Fibroblast of villous mesenchyme (primary cell): ENCODE data around the gene MPI. TPM values are rescaled to one million over a fixed set of nuclear protein-coding genes. Genes with fewer than 3 reads are reported as not detected.
"Not testable (repeated sequence)": the region's sequence is repeated elsewhere in the genome, so short reads cannot be mapped to it uniquely, and the experiment has no call there.

Source experiments
- DNase-seq: peaks from one replicate; pipeline ENCODE4 v3.0.0-alpha.2; 2010; ENCODE audit warnings: low read depth
- H3K4me3 ChIP-seq: 2 replicates; pipeline ENCODE4 v1.5.1; 2011; ENCODE audit warnings: low read depth, mild to moderate bottlenecking, low read length
- total RNA-seq: library from RNA; depleted of rRNA; stranded (reverse); fragments of >200 nt; gene quantifications from 2 replicates; pipeline ENCODE4 v1.2.3, GENCODE V29; 2012
- TF ChIP-seq, protein P1 (sequence below): IDR thresholded peaks from 2 replicates; pipeline ENCODE4 v1.5.1; 2012; ENCODE audit warnings: low read depth, mild to moderate bottlenecking, low read length; ENCODE audit not compliant: insufficient read depth

Gene MPI
- total RNA-seq, 1 donor: 41.5 TPM

DNA sequence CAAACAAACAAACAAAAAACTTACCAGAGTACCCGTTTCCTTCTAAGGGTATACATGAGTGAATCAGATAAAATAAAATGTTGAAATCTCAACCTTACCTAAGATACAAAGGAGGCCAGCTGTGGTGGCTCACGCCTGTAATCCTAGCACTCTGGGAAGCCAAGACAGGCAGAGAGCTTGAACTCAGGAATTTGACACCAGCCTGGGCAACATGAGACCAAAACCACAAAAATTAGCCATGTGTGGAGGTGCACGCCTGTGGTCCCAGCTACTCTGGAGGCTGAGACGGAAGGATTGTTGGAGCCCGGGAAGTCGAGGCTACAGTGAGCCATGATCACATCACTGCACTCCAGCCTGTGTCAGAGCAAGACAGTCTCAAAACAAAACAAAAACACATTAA is 27.8 kb downstream of the MPI start:
- H3K4me3 ChIP-seq: no peak overlapping the region
- TF ChIP-seq, protein P1, sequence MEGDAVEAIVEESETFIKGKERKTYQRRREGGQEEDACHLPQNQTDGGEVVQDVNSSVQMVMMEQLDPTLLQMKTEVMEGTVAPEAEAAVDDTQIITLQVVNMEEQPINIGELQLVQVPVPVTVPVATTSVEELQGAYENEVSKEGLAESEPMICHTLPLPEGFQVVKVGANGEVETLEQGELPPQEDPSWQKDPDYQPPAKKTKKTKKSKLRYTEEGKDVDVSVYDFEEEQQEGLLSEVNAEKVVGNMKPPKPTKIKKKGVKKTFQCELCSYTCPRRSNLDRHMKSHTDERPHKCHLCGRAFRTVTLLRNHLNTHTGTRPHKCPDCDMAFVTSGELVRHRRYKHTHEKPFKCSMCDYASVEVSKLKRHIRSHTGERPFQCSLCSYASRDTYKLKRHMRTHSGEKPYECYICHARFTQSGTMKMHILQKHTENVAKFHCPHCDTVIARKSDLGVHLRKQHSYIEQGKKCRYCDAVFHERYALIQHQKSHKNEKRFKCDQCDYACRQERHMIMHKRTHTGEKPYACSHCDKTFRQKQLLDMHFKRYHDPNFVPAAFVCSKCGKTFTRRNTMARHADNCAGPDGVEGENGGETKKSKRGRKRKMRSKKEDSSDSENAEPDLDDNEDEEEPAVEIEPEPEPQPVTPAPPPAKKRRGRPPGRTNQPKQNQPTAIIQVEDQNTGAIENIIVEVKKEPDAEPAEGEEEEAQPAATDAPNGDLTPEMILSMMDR: no peak
- no peak for DNase-seq

DNA sequence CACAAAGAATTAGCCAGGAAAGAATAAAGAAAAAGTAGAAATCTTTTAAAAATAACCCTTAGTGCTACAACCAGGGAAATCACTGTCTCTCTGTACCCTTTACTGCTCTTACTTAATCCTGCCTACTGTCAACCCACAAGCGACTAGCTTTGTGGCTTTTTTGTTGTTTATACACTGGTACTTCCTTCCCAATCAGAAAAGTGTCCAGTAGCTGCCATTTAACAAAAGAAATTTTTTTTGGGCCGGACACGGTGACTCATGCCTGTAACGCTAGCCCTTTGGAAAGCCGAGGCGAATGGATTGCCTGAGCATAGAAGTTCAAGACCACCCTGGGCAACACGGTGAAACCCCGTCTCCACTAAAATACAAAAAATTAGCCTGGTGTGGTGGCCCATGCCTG is 30.6 kb downstream of the MPI start:
- TF ChIP-seq, protein P1: no peak
- no peak overlapping the region for H3K4me3 ChIP-seq
- DNase-seq: no peak

DNA sequence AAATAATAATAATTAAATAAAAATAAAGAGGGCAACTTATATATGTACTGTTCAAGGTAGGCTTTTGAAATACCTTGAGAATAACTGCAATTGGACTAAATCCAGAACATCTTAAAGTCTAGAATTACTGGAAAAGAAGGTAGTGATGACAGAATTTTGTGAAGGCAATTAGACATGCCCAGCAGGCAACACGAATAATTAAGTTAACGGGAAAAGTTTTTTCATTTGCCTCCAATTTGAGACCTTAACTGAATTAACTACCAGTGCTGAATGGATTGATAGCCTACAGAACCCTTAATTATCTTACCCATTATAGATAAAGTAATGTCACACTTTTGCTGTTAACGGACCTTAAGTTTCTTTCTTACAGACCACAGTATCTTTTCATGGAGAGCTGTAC is 34.7 kb downstream of the MPI start:
- TF ChIP-seq, protein P1: no peak
- H3K4me3 ChIP-seq: no peak overlapping the region
- DNase-seq: no peak

DNA sequence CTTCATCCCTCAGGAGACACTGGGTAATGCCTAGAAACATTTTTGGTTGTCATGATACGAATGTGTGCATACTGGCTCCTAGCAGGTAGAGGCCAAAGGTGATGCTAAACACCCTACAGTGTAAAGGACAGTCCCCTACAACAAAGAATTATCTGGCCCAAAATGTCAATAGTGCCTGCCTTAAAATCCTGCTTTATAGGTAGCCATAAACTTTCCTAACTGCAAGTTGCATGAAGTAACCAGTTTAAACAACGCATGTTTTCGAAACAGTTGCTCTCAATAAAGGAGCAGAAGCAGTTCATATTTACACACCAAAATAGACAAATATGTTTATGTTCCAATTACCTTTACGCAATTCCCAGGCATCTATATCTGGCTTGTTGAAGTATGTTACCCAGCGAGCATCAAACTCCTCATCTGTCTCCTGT is 38.9 kb downstream of the MPI start:
- no peak overlapping the region for H3K4me3 ChIP-seq
- DNase-seq: no peak
- TF ChIP-seq, protein P1: no peak

DNA sequence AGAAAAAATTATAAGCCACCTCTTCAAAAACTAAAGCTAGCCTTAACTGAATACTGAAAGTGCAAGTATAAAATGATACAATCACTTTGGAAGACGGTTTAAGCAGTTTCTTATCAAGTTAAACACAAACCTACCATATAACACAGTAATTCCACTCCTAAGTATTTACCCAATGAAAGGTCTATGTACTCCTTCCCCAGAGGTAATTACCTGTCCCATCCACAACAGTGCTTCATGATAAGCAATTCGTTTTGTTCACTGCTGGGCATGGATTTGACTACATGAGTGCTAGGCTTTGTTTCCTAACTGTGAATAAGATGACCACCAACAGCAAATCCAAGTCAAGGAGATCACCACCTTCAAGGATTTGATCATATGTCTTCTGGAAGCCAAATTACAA is 43.7 kb downstream of the MPI start:
- H3K4me3 ChIP-seq: no peak overlapping the region
- TF ChIP-seq, protein P1: no peak
- no peak for DNase-seq

DNA sequence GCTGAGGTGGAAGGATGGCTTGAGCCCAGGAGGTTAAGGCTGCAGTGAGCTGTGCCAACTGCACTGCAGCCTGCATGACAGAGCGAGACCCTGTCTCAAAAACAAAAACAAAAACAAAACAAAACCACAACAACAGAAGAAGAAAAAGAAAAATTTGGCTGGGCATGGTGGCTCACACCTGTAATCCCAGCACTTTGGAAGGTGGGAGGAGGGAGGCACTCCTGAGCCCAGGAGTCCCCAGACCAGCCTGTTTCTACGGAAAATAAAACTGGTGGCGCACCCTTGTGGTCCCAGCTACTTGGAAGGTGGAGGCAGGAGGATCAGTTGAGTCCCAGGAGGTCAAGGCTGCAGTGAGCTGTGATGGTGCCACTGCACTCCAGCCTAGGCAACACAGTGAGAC is 45.4 kb downstream of the MPI start:
- not testable (repeated sequence) for DNase-seq, H3K4me3 ChIP-seq

DNA sequence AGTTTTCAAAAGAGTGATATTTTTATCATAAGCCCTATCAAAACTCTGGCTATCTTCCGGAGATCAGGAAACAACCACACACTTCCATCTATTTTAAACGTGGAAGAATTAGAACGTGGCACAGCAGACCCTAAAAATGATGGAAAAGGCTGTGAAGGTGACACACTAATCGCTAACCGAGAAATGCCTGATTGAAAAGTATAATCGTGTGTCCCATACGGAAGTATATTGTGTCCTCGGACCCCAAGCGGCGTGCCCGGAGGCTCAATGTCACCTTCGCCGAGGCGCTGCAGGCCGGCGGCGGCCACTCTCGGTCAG is 47.4 kb downstream of the MPI start:
- no peak for DNase-seq
- TF ChIP-seq, protein P1: no peak
- peak overlapping the region; percentile 92 for H3K4me3 ChIP-seq
